SK-N-SH treated with all-trans-retinoic acid at 6 μM for 48 hours (cell line): ENCODE results near the gene LTBP2.

Experiments used
- ATAC-seq: fragments of 200-7000 bp; cut with Tn5 transposase; 3 replicates; pipeline ENCODE4 v1.9.1; 2020; ENCODE audit warnings: mild to moderate bottlenecking, moderate library complexity
- ARNTL ChIP-seq: fragments of 450-650 bp; formaldehyde crosslinking; IDR thresholded peaks from 2 replicates; pipeline ENCODE4 v1.5.0; 2020; ENCODE audit warnings: low read depth, mild to moderate bottlenecking, moderate library complexity, borderline replicate concordance
- BACH2 ChIP-seq: fragments of 250-450 bp; sonication (Bioruptor Pico); IDR thresholded peaks from 2 replicates; pipeline ENCODE4 v1.9.0; 2021; ENCODE audit warnings: mild to moderate bottlenecking, borderline replicate concordance
- CSDC2 ChIP-seq: fragments of 250-450 bp; sonication (Bioruptor Pico); IDR thresholded peaks from 2 replicates; pipeline ENCODE4 v1.5.0; 2020; ENCODE audit warnings: mild to moderate bottlenecking, moderate library complexity
- CSRNP3 ChIP-seq: fragments of 250-450 bp; sonication (Bioruptor Pico); IDR thresholded peaks from 2 replicates; pipeline ENCODE4 v1.5.1; 2021; ENCODE audit warnings: mild to moderate bottlenecking, moderate library complexity
- ESRRG ChIP-seq: fragments of 250-450 bp; sonication (Bioruptor Pico); IDR thresholded peaks from 2 replicates; pipeline ENCODE4 v1.6.1; 2021; ENCODE audit warnings: mild to moderate bottlenecking
- GLIS3 ChIP-seq: fragments of 250-450 bp; sonication (Bioruptor Pico); IDR thresholded peaks from 2 replicates; pipeline ENCODE4 v1.5.0; 2020; ENCODE audit warnings: mild to moderate bottlenecking, moderate library complexity
- ISL1 ChIP-seq: fragments of 250-450 bp; sonication (Bioruptor Pico); IDR thresholded peaks from 2 replicates; pipeline ENCODE4 v2.1.2; 2022; ENCODE audit warnings: mild to moderate bottlenecking, moderate library complexity
- OSR1 ChIP-seq: fragments of 250-450 bp; sonication (Bioruptor Pico); IDR thresholded peaks from 2 replicates; pipeline ENCODE4 v1.8.0; 2022; ENCODE audit warnings: moderate library complexity, mild to moderate bottlenecking, inconsistent platforms
- PATZ1 ChIP-seq: fragments of 250-450 bp; sonication (Bioruptor Pico); IDR thresholded peaks from 2 replicates; pipeline ENCODE4 v1.8.0; 2020; ENCODE audit warnings: mild to moderate bottlenecking, moderate library complexity, borderline replicate concordance
- POU6F1 ChIP-seq: fragments of 250-450 bp; sonication (Bioruptor Pico); IDR thresholded peaks from 2 replicates; pipeline ENCODE4 v1.8.0; 2021; ENCODE audit warnings: low read depth, mild to moderate bottlenecking, moderate library complexity, borderline replicate concordance
- SNAI2 ChIP-seq: fragments of 250-450 bp; sonication (Bioruptor Pico); IDR thresholded peaks from 2 replicates; pipeline ENCODE4 v1.5.0; 2020; ENCODE audit warnings: mild to moderate bottlenecking, moderate library complexity
- TCF4 ChIP-seq: fragments of 250-450 bp; sonication (Bioruptor Pico); IDR thresholded peaks from 2 replicates; pipeline ENCODE4 v1.8.0; 2021; ENCODE audit warnings: mild to moderate bottlenecking, moderate library complexity, borderline replicate concordance
- ZC3H10 ChIP-seq: fragments of 250-450 bp; sonication (Bioruptor Pico); IDR thresholded peaks from 2 replicates; pipeline ENCODE4 v1.5.1; 2021; ENCODE audit warnings: mild to moderate bottlenecking, moderate library complexity
- ZFP3 ChIP-seq: fragments of 250-450 bp; sonication (Bioruptor Pico); IDR thresholded peaks from 2 replicates; pipeline ENCODE4 v1.5.0; 2020; ENCODE audit warnings: mild to moderate bottlenecking, moderate library complexity
- ZFP30 ChIP-seq: fragments of 450-650 bp; formaldehyde crosslinking; IDR thresholded peaks from 2 replicates; pipeline ENCODE4 v1.5.0; 2022; ENCODE audit warnings: mild to moderate bottlenecking, moderate library complexity
- ZNF565 ChIP-seq: fragments of 450-650 bp; formaldehyde crosslinking; conservative IDR thresholded peaks from 2 replicates; pipeline ENCODE4 v1.5.0; 2020; ENCODE audit warnings: low read depth, mild to moderate bottlenecking, moderate library complexity
- ZNF8 ChIP-seq: fragments of 450-650 bp; formaldehyde crosslinking; IDR thresholded peaks from 2 replicates; pipeline ENCODE4 v1.5.0; 2020; ENCODE audit warnings: mild to moderate bottlenecking, moderate library complexity
- TF ChIP-seq, protein P1 (sequence below): fragments of 250-450 bp; sonication (Bioruptor Pico); IDR thresholded peaks from 2 replicates; pipeline ENCODE4 v1.5.0; 2020; ENCODE audit warnings: mild to moderate bottlenecking, moderate library complexity
- TF ChIP-seq, protein P2 (sequence below): fragments of 250-450 bp; sonication (Bioruptor Pico); IDR thresholded peaks from 2 replicates; pipeline ENCODE4 v1.5.1; 2020; ENCODE audit warnings: low read depth, mild to moderate bottlenecking, moderate library complexity

The LTBP2 gene

GRCh38 chr14:74611650-74612349 is at the start of gene LTBP2:
LTBP2 (minus strand) TSS chr14:74612237; CDS start chr14:74611944, 293 bp downstream.
- TF ChIP-seq ESRRG (no peak), GLIS3 (no peak), ISL1 (CRISPR knock-in tag) (no peak), CSDC2 (CRISPR knock-in tag) (no peak), SNAI2 (CRISPR knock-in tag) (no peak), TCF4 (CRISPR knock-in tag) (no peak)
- TF ChIP-seq, protein P1, sequence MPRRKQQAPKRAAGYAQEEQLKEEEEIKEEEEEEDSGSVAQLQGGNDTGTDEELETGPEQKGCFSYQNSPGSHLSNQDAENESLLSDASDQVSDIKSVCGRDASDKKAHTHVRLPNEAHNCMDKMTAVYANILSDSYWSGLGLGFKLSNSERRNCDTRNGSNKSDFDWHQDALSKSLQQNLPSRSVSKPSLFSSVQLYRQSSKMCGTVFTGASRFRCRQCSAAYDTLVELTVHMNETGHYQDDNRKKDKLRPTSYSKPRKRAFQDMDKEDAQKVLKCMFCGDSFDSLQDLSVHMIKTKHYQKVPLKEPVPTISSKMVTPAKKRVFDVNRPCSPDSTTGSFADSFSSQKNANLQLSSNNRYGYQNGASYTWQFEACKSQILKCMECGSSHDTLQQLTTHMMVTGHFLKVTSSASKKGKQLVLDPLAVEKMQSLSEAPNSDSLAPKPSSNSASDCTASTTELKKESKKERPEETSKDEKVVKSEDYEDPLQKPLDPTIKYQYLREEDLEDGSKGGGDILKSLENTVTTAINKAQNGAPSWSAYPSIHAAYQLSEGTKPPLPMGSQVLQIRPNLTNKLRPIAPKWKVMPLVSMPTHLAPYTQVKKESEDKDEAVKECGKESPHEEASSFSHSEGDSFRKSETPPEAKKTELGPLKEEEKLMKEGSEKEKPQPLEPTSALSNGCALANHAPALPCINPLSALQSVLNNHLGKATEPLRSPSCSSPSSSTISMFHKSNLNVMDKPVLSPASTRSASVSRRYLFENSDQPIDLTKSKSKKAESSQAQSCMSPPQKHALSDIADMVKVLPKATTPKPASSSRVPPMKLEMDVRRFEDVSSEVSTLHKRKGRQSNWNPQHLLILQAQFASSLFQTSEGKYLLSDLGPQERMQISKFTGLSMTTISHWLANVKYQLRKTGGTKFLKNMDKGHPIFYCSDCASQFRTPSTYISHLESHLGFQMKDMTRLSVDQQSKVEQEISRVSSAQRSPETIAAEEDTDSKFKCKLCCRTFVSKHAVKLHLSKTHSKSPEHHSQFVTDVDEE: no peak
- peak; percentile 42 for ATAC-seq

GRCh38 chr14:74660863-74661262 is 48.8 kb upstream of the LTBP2 start:
- no peak for TF ChIP-seq POU6F1
- no peak for TF ChIP-seq ZFP30 (CRISPR knock-in tag)
- no peak for TF ChIP-seq PATZ1 (CRISPR knock-in tag)
- no peak for TF ChIP-seq ZFP3
- TF ChIP-seq SNAI2 (CRISPR knock-in tag): no peak
- TF ChIP-seq CSDC2 (CRISPR knock-in tag): no peak
- TF ChIP-seq, protein P1: no peak
- TF ChIP-seq, all 23 proteins: peak for 0
- ATAC-seq: no peak

DNA sequence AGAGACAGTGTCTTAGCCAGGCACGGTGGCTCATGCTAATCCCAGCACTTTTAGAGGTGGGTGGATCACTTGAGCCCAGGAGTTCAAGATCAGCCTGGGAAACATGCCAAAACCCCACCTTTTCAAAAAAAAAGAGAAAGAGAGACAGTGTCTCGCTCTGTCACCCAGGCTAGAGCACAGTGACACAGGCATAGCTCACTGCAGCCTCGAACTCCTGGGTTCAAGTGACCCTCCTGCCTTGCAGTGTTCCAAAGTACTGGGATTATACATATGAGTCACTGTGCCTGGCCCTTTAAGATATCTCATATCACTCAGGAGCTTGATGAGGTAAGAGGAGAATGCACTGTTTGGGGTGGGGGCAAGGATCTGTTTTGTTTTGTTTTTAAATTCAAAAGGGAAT is 48.1 kb upstream of the LTBP2 start:
- no peak for ATAC-seq
- TF ChIP-seq OSR1 (CRISPR knock-in tag): no peak
- no peak for TF ChIP-seq ZNF8 (CRISPR knock-in tag)
- TF ChIP-seq BACH2: no peak
- TF ChIP-seq ARNTL: no peak
- TF ChIP-seq ESRRG: no peak
- no peak for TF ChIP-seq POU6F1
- TF ChIP-seq ZC3H10 (CRISPR knock-in tag): no peak
- no peak for TF ChIP-seq ISL1 (CRISPR knock-in tag)
- no peak for TF ChIP-seq CSDC2 (CRISPR knock-in tag)
- no peak for TF ChIP-seq ZFP30 (CRISPR knock-in tag)
- no peak for TF ChIP-seq GLIS3
- TF ChIP-seq SNAI2 (CRISPR knock-in tag): no peak
- TF ChIP-seq, protein P2, sequence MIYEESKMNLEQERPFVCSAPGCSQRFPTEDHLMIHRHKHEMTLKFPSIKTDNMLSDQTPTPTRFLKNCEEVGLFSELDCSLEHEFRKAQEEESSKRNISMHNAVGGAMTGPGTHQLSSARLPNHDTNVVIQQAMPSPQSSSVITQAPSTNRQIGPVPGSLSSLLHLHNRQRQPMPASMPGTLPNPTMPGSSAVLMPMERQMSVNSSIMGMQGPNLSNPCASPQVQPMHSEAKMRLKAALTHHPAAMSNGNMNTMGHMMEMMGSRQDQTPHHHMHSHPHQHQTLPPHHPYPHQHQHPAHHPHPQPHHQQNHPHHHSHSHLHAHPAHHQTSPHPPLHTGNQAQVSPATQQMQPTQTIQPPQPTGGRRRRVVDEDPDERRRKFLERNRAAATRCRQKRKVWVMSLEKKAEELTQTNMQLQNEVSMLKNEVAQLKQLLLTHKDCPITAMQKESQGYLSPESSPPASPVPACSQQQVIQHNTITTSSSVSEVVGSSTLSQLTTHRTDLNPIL: no peak
- TF ChIP-seq ZFP3: no peak
- no peak for TF ChIP-seq ZNF565 (CRISPR knock-in tag)
- no peak for TF ChIP-seq PATZ1 (CRISPR knock-in tag)
- no peak for TF ChIP-seq CSRNP3 (CRISPR knock-in tag)
